ENCODE measurements around the gene DNAJC28. TPM values are rescaled to one million over a fixed set of nuclear protein-coding genes. Genes with fewer than 3 reads are reported as not detected.

Gene DNAJC28
- total and polyA plus RNA-seq, 9 of the 15 experiments (the other 6 are each of a cell fraction or from before 2014, with no cell fraction given): 0.68 to 2.5 (median 1.1) TPM

- H3K4me1 ChIP-seq (replicated peaks in 1 of 2; ENCODE audit: control insufficient read depth in 2 of 2, insufficient read depth in 2 of 2, low read length in 2 of 2): peaks cover 0 to 9% of the 10 kb centered on the region in 2 experiments; a peak in 3 of 5 replicates
- no peak for TF ChIP-seq THRA (IDR thresholded peaks at IDR 0.05)
- no peak for TF ChIP-seq CBX2 (IDR thresholded peaks at IDR 0.05; ENCODE audit: insufficient read depth, low read length, poor library complexity, severe bottlenecking)
- no peak for TF ChIP-seq ELF1 (tag; IDR thresholded peaks at IDR 0.05)
- TF ChIP-seq ZBTB34 (CRISPR knock-in tag; IDR thresholded peaks at IDR 0.05): no peak
- no peak for TF ChIP-seq MYNN (IDR thresholded peaks at IDR 0.05)
- no peak for TF ChIP-seq MYNN (CRISPR knock-in tag; IDR thresholded peaks at IDR 0.05)
- TF ChIP-seq FUS (optimal IDR thresholded peaks at IDR 0.05; ENCODE audit: low read depth, low read length): no peak
- no peak for TF ChIP-seq FOXJ3 (CRISPR knock-in tag; IDR thresholded peaks at IDR 0.05)
- no peak for TF ChIP-seq PHF8 (IDR thresholded peaks at IDR 0.05; ENCODE audit: borderline replicate concordance, low read length)
- no peak for TF ChIP-seq TFE3 (CRISPR knock-in tag; IDR thresholded peaks at IDR 0.05)
- TF ChIP-seq BCOR (IDR thresholded peaks at IDR 0.05): no peak
- TF ChIP-seq FOXA1 (IDR thresholded peaks at IDR 0.05; ENCODE audit: borderline replicate concordance): no peak
- TF ChIP-seq ZNF140 (CRISPR knock-in tag; IDR thresholded peaks at IDR 0.05): no peak
- TF ChIP-seq RFX5 (IDR thresholded peaks at IDR 0.05; ENCODE audit: low read depth, low read length): no peak
- TF ChIP-seq SIRT6 (IDR thresholded peaks at IDR 0.05; ENCODE audit: low read depth, low read length): no peak
- no peak for TF ChIP-seq EWSR1 (IDR thresholded peaks at IDR 0.05; ENCODE audit: borderline replicate concordance, low read depth, partially characterized antibody)
- TF ChIP-seq PTBP1 (IDR thresholded peaks at IDR 0.05; ENCODE audit: low read depth, low read length): no peak
- no peak for TF ChIP-seq GABPB1 (CRISPR knock-in tag; IDR thresholded peaks at IDR 0.05)
- no peak for TF ChIP-seq RBBP5 (IDR thresholded peaks at IDR 0.05; ENCODE audit: borderline replicate concordance, insufficient read depth, low read length, poor library complexity, severe bottlenecking)
Measured at GRCh38 chr21:33511639-33512038, 20.1 kb upstream of the DNAJC28 start.

More at GRCh38 chr21:33511639-33512038, 20.1 kb upstream of the DNAJC28 start:
- no peak overlapping the region for H3K4me2 ChIP-seq (ENCODE audit: insufficient read depth, low read length)
- FAIRE-seq: no peak
- no peaks in the 10 kb centered on the region for H3K27me3 ChIP-seq (ENCODE audit: control insufficient read depth in 2 of 2, insufficient read depth in 2 of 2, low read length in 2 of 2)
- POLR2A ChIA-PET: interaction anchor here (1.0 kb wide), 3 partner anchors 18 to 40 kb away, joined by 3 read pairs; no protein-coding TSS in a partner anchor
- intact Hi-C loops (cut with micrococcal nuclease) (no loop called here), in situ Hi-C loops (cut with MboI) (no loop called here)
- H3K36me3 ChIP-seq (ENCODE audit: control insufficient read depth, insufficient read depth, low read length): peaks cover 95% of the 10 kb centered on the region
- no peaks in the 10 kb centered on the region; the same call in 2 of the 3 replicates for H3K79me2 ChIP-seq (ENCODE audit: control insufficient read depth, insufficient read depth, low read length)
- H3K9me3 ChIP-seq (replicated peaks; ENCODE audit: control insufficient read depth, insufficient read depth, low read depth, low read length): no peaks in the 10 kb centered on the region
- no peaks in the 10 kb centered on the region for H3K9me1 ChIP-seq (ENCODE audit: control insufficient read depth, insufficient read depth, low read length)
- no peak overlapping the region for H3K4me3 ChIP-seq
- BruUV-seq (replicated peaks): no TSS peak
- H3K27ac ChIP-seq (ENCODE audit: extremely low read depth, low read depth, low read length): no peak overlapping the region
- WGBS (ENCODE audit: insufficient coverage, low coverage, missing lambda C conversion rate): 99% methylated on average over 4 of the region's 4 CpGs
- no peak overlapping the region for H2AFZ ChIP-seq (ENCODE audit: low read depth, low read length)
- no peak for ATAC-seq
- no peaks in the 10 kb centered on the region for H4K20me1 ChIP-seq (replicated peaks; ENCODE audit: control insufficient read depth, insufficient read depth, low read length)
- no peak overlapping the region for H3K9ac ChIP-seq (ENCODE audit: insufficient read depth in 1 of 2, low read depth in 2 of 2, low read length in 2 of 2)
- CTCF ChIA-PET (ENCODE audit: low intra/inter-chr PET ratio): no interaction called here
- DNase-seq (ENCODE audit: extremely low read depth in 1 of 4, low spot score in 3 of 4): no peak

All from K562 (cell line).